Measurements from ENCODE around the gene TMEM178B.

TMEM178B gene

GRCh38 chr7:141262101-141263090, 188.5 kb downstream of the TMEM178B start:
- no peak overlapping the region for H3K4me3 ChIP-seq (replicated peaks; ENCODE audit: low read depth, low read length)
- DNase-seq (ENCODE audit: low read depth) = no peak
- no peak for TF ChIP-seq CTCF (IDR thresholded peaks at IDR 0.05; ENCODE audit: low read length, missing control alignments)

DNA sequence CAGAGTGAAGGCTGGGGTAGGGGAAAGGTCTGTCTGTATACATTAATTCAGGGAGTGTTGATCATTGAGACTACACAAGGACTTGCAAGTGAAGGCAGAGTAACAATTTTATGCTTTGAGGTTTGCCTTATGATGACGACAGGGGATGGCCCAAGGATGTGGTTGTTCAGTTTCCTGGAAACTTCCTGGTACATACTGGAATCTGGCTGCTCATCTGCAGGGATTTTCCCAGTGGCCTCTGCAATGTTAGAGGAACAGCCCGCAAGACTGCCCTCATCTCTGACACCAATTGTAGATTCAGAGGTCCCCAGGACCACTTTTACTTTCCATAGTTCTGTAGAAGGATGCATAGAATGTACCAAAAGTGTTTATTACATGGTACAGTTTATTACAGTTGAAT, 189.6 kb downstream of the TMEM178B start:
- TF ChIP-seq CTCF (IDR thresholded peaks at IDR 0.05; ENCODE audit: low read length, missing control alignments) = no peak
- no peak for DNase-seq (ENCODE audit: low read depth)
- H3K4me3 ChIP-seq (replicated peaks; ENCODE audit: low read depth, low read length) = no peak overlapping the region

DNA sequence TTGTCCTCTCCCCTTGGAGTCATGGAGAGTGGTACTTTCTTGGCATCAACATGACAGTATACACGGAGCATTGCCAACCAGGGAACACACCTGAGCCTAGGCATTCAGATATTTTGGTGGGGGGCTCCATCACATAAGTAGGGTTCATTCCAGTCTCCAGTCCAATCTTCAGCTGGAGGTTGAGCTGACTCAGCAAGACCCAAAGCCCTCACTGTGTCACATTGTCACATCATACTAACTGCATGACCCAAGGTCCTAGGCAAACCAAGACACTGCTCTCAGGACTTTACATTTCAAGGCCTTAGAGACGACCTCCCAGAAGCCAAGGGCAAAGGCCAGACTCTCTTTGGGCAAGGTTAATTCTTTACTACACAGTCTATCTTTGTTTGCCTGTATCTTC, 190.1 kb downstream of the TMEM178B start:
- DNase-seq (ENCODE audit: low read depth) = no peak
- no peak for TF ChIP-seq CTCF (IDR thresholded peaks at IDR 0.05; ENCODE audit: low read length, missing control alignments)
- H3K4me3 ChIP-seq (replicated peaks; ENCODE audit: low read depth, low read length) = no peak overlapping the region

DNA sequence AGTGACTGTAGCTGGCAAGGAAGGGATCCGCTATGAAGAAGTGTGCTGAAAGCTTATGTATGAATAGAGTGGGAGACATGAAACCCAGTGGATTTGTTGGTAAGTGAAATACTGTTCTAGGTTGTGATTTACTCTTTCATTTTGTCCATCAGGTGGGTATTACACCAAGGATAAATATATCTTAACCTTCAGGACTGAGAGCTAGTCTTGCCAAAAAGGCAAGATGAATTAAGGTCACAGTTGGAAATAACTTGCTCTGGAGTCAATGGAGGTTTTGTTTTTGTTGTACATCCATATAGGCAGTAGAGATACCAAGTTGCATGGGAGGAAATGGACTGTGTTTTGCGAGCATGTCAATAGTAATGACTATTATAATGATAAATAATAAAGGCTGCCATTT, 190.6 kb downstream of the TMEM178B start:
- no peak for TF ChIP-seq CTCF (IDR thresholded peaks at IDR 0.05; ENCODE audit: low read length, missing control alignments)
- DNase-seq (ENCODE audit: low read depth) = no peak
- no peak overlapping the region for H3K4me3 ChIP-seq (replicated peaks; ENCODE audit: low read depth, low read length)

- TF ChIP-seq CTCF (IDR thresholded peaks at IDR 0.05; ENCODE audit: low read length, missing control alignments) = no peak
- no peak overlapping the region for H3K4me3 ChIP-seq (replicated peaks; ENCODE audit: low read depth, low read length)
- no peak for DNase-seq (ENCODE audit: low read depth)
These were observed 191.8 kb downstream of the TMEM178B start for GRCh38 chr7:141265668-141266067.

DNA sequence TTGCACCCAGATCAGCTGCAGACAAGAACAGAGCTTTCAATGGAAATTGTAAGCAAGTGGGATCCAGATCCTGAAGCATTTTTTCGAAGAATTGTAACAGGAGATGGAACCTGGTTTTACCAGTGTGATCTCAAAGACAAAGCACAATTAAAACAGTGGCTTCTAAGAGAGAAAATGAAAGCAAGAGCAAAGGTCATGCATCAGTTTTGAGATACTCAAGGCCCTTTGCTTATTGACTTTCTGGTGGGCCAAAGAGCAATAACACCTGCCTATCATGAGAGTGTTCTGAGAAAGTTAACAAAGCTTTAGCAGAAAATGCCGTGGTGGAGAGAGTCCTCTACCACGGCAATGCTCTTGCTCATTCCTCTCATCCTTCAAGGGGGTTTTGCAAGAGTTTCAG, 194.8 kb downstream of the TMEM178B start:
- DNase-seq (ENCODE audit: low read depth) = no peak
- no peak overlapping the region for H3K4me3 ChIP-seq (replicated peaks; ENCODE audit: low read depth, low read length)
- TF ChIP-seq CTCF (IDR thresholded peaks at IDR 0.05; ENCODE audit: low read length, missing control alignments) = no peak

- DNase-seq (ENCODE audit: low read depth) = no peak
- H3K4me3 ChIP-seq (replicated peaks; ENCODE audit: low read depth, low read length) = no peak overlapping the region
- TF ChIP-seq CTCF (IDR thresholded peaks at IDR 0.05; ENCODE audit: low read length, missing control alignments) = no peak
These were observed 197.6 kb downstream of the TMEM178B start for GRCh38 chr7:141271451-141271850.
